WTC11 (cell line): ENCODE data around the gene KAT6B.

ENCODE experiments used
- CTCF ChIP-seq: fragments of 200-600 bp; IDR thresholded peaks from 2 replicates; pipeline ENCODE4 v1.8.0; 2022; ENCODE audit warnings: antibody characterized with exemption
- USF1 ChIP-seq: sonication (generic); formaldehyde crosslinking; IDR thresholded peaks from 2 replicates; pipeline ENCODE4 v1.8.0; 2022; ENCODE audit warnings: mild to moderate bottlenecking, missing genetic modification reagents
- ZNF121 ChIP-seq: sonication (generic); formaldehyde crosslinking; IDR thresholded peaks from 2 replicates; pipeline ENCODE4 v1.8.0; 2023; ENCODE audit warnings: missing genetic modification reagents
- TF ChIP-seq, protein P1 (sequence below): sonication (generic); formaldehyde crosslinking; IDR thresholded peaks from 2 replicates; pipeline ENCODE4 v1.8.0; 2022; ENCODE audit warnings: mild to moderate bottlenecking, missing genetic modification reagents

- TF ChIP-seq CTCF = no peak
- TF ChIP-seq USF1 (CRISPR knock-in tag) = no peak
- no peak for TF ChIP-seq ZNF121
- TF ChIP-seq, protein P1, sequence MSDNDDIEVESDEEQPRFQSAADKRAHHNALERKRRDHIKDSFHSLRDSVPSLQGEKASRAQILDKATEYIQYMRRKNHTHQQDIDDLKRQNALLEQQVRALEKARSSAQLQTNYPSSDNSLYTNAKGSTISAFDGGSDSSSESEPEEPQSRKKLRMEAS (CRISPR knock-in tag) = no peak
Measured at GRCh38 chr10:74822521-74823089, 3.8 kb upstream of the KAT6B start.
